Epithelial cell of proximal tubule (primary cell): Measurements from ENCODE around the gene METTL24. TPM values are rescaled to one million over a fixed set of nuclear protein-coding genes. Genes with fewer than 3 reads are reported as not detected.

ENCODE experiments used
- DNase-seq: peaks from one replicate; pipeline ENCODE4 v3.0.0-alpha.2; 2011; ENCODE audit warnings: low read depth
- H3K4me3 ChIP-seq: 2 replicates; pipeline ENCODE4 v1.5.1; 2011; ENCODE audit warnings: low read depth, mild to moderate bottlenecking, low read length
- total RNA-seq: library from RNA; depleted of rRNA; stranded (reverse); fragments of >200 nt; gene quantifications from 2 replicates; pipeline ENCODE4 v1.2.3, GENCODE V29; 2015
- TF ChIP-seq, protein P1 (sequence below): conservative IDR thresholded peaks from 2 replicates; pipeline ENCODE4 v1.5.1; 2012; ENCODE audit warnings: low read depth, mild to moderate bottlenecking, low read length

METTL24 gene, protein sequence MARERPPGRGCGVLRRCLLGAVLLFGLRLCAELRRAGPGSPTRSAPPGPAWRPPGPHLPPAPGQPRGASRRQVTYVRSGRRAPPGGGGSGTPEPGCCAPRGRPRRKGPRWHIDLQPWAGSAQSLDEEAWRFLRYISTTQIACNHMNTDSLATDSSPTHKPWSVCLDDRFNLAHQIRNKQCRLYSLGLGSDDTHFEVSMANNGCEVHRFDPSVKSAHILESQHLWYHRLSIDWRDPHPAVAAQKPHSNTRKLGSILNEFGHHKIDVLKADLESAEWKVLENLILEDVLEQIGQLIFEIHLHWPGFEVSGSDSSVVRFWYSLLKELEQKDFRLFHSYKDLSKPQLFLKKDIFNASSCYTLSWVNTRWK
- 0.43 and 0.69 TPM in 2 replicates for total RNA-seq

DNA sequence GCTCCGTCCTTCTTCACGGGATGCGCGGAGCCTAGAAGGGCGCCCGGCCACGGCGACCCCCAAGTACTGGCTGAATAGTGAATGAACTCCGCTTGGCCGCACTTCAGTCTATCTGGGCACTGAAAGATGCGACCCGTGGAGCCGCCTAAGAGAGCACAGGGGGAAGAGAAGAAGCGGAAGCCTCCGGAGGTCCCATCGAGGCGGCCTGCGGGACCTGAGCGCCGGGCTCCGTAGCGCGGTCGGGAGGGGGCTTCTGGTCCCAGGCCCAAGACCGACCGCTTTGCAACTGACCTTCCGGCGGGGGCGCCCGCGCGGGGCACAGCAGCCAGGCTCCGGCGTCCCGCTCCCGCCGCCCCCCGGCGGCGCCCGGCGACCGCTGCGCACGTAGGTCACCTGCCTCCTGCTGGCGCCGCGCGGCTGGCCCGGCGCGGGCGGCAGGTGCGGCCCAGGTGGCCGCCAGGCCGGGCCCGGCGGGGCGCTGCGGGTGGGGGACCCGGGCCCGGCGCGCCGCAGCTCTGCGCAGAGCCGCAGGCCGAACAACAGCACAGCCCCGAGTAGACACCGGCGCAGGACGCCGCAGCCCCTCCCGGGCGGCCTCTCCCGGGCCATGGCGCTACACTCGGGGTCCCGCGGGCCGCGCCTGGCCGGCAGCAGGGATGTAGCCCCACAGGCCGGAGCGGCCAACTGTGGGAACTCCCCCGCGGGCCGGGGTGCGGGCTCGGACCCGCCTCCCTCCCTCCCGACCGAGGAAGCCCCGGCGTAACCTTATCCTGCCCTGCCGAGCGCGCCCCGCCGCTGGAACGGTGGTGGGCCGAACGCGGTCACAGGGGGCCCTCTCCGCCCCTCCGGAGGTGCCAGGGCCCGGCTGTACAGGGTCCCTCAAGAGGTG, at the start of gene METTL24:
Gene METTL24, minus strand, starts transcription at position 686 of the 889 bp plus-strand sequence. Its CDS starts 77 bp downstream, at position 609.
- DNase-seq, result no peak
- H3K4me3 ChIP-seq, result peak within 1 kb of the TSS; percentile 57

GRCh38 chr6:110404607-110405006, 46.5 kb upstream of the METTL24 start:
- DNase-seq, result no peak
- TF ChIP-seq, protein P1, sequence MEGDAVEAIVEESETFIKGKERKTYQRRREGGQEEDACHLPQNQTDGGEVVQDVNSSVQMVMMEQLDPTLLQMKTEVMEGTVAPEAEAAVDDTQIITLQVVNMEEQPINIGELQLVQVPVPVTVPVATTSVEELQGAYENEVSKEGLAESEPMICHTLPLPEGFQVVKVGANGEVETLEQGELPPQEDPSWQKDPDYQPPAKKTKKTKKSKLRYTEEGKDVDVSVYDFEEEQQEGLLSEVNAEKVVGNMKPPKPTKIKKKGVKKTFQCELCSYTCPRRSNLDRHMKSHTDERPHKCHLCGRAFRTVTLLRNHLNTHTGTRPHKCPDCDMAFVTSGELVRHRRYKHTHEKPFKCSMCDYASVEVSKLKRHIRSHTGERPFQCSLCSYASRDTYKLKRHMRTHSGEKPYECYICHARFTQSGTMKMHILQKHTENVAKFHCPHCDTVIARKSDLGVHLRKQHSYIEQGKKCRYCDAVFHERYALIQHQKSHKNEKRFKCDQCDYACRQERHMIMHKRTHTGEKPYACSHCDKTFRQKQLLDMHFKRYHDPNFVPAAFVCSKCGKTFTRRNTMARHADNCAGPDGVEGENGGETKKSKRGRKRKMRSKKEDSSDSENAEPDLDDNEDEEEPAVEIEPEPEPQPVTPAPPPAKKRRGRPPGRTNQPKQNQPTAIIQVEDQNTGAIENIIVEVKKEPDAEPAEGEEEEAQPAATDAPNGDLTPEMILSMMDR, result no peak
- no peak overlapping the region for H3K4me3 ChIP-seq

More for the DNA sequence above, at the start of gene METTL24:
- TF ChIP-seq, protein P1, result no peak

GRCh38 chr6:110401585-110402176, 43.5 kb upstream of the METTL24 start:
- no peak overlapping the region for H3K4me3 ChIP-seq
- DNase-seq, result no peak
- TF ChIP-seq, protein P1, result no peak

DNA sequence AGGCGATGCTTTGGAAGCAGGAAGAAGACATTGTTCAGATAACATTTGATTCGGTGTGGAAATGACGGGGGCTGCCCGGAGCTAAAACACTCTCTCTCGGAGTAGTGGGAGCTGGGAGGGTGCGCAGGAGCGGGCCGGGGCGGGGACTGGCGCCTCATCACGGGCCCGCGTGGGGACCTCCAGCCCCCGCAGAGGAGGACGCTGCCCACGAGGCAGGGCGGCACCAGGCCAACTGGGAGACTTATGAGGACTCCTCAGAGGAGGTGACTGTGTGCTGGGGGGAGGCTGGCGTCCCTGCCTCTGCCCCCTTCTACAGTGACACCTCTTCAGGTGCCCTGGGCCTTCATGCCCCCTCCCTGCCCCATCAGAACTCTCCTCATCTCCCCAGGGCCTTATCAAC, 42.1 kb upstream of the METTL24 start:
- H3K4me3 ChIP-seq, result peak overlapping the region; percentile 30
- TF ChIP-seq, protein P1, result no peak
- DNase-seq, result no peak

GRCh38 chr6:110399219-110400071, 41.3 kb upstream of the METTL24 start:
- DNase-seq, result no peak
- H3K4me3 ChIP-seq, result peak overlapping the region; percentile 30
- TF ChIP-seq, protein P1, result no peak

- no peak overlapping the region for H3K4me3 ChIP-seq
- TF ChIP-seq, protein P1, result no peak
- DNase-seq, result no peak
These were observed 40.6 kb upstream of the METTL24 start for GRCh38 chr6:110398778-110399177.
